Testis (tissue), 2 donors: ENCODE results near the gene ANO7.

ENCODE experiments used
- POLR2A ChIP-seq: fragments of 450-650 bp; IDR thresholded peaks from one replicate; pipeline ENCODE4 v1.6.1; 2017; ENCODE audit warnings: antibody characterized with exemption, mild to moderate bottlenecking, moderate library complexity
- TF ChIP-seq, protein P1 (sequence below), 3 experiments: fragments of 450-650 bp in 2 of 3; fragments of 200-600 bp in 1 of 3; sonication (generic) in 1 of 3; IDR thresholded peaks; one replicate each; pipeline ENCODE4 v1.5.1; 2016 to 2019; ENCODE audit warnings: antibody characterized with exemption in 3 of 3, mild to moderate bottlenecking in 2 of 3, moderate library complexity in 1 of 3

DNA sequence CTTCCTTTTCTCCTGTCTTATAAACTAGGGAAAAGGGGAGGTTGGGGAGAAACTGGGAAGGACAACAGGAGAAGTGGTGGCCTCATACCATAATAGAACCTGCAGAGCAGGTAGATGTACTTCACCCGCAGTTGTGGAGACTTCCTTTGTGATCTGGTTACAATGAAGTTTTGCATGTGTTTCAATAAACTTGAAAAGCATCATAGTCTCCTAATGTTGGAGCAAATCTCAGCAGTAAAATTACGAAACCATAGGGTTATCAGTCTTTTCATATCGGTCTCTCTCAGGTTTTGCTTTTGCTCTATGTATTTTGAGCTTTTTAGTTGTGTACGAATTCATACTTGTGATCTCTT lies 30.5 kb downstream of the ANO7 start:
- TF ChIP-seq, protein P1, sequence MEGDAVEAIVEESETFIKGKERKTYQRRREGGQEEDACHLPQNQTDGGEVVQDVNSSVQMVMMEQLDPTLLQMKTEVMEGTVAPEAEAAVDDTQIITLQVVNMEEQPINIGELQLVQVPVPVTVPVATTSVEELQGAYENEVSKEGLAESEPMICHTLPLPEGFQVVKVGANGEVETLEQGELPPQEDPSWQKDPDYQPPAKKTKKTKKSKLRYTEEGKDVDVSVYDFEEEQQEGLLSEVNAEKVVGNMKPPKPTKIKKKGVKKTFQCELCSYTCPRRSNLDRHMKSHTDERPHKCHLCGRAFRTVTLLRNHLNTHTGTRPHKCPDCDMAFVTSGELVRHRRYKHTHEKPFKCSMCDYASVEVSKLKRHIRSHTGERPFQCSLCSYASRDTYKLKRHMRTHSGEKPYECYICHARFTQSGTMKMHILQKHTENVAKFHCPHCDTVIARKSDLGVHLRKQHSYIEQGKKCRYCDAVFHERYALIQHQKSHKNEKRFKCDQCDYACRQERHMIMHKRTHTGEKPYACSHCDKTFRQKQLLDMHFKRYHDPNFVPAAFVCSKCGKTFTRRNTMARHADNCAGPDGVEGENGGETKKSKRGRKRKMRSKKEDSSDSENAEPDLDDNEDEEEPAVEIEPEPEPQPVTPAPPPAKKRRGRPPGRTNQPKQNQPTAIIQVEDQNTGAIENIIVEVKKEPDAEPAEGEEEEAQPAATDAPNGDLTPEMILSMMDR (IDR thresholded peaks at IDR 0.05): no peak
- no peak for TF ChIP-seq POLR2A
